Gastrocnemius medialis (tissue), 4 donors: Measurements from ENCODE around the gene GCNT3. TPM values are rescaled to one million over a fixed set of nuclear protein-coding genes. Genes with fewer than 3 reads are reported as not detected.

ENCODE experiments used
- ATAC-seq, 2 donors: fragments of 150-250 bp; one replicate each; pipeline ENCODE4 v1.9.1; 2016
- DNase-seq, 2 donors: peaks; one replicate each; pipeline ENCODE4 v3.0.0-alpha.2; 2019
- H3K27ac ChIP-seq, 4 donors: fragments of 200-600 bp; sonication (generic); 1 replicate in 1 of 4; 2 replicates in 3 of 4; pipeline ENCODE4 v1.5.1; 2016 to 2018; ENCODE audit warnings: mild to moderate bottlenecking in 2 of 4, moderate library complexity in 1 of 4
- H3K27me3 ChIP-seq, 3 donors: fragments of 200-600 bp; sonication (generic) in 2 of 3; 1 replicate in 1 of 3; 2 replicates in 2 of 3; pipeline versions ENCODE4 v1.5.1 to v1.6.0; 2016 to 2019; ENCODE audit warnings: mild to moderate bottlenecking in 1 of 3, moderate library complexity in 1 of 3
- H3K36me3 ChIP-seq, 2 donors: fragments of 200-600 bp; sonication (generic) in 1 of 2; one replicate each; pipeline ENCODE4 v1.5.1; 2017 to 2018
- H3K4me1 ChIP-seq, 2 donors: fragments of 200-600 bp; sonication (generic) in 1 of 2; one replicate each; pipeline ENCODE4 v1.5.1; 2016 to 2017; ENCODE audit warnings: mild to moderate bottlenecking in 2 of 2
- H3K4me3 ChIP-seq, 4 donors: fragments of 200-600 bp; sonication (generic) in 3 of 4; 1 replicate in 1 of 4; 2 replicates in 3 of 4; pipeline ENCODE4 v1.5.1; 2016 to 2019; ENCODE audit warnings: mild to moderate bottlenecking in 2 of 4
- H3K9me3 ChIP-seq, 3 donors: fragments of 200-600 bp; sonication (generic) in 2 of 3; 1 replicate in 1 of 3; 2 replicates in 2 of 3; pipeline ENCODE4 v1.5.1; 2016 to 2019
- CTCF ChIP-seq, 5 experiments: fragments of 450-650 bp in 3 of 5; fragments of 200-600 bp in 2 of 5; sonication (generic) in 2 of 5; IDR thresholded peaks in 4 of 5; conservative IDR thresholded peaks in 1 of 5; 1 replicate in 4 of 5; 2 replicates in 1 of 5; pipeline ENCODE4 v1.5.1; 2016 to 2019; ENCODE audit warnings: antibody characterized with exemption in 5 of 5, mild to moderate bottlenecking in 3 of 5, moderate library complexity in 3 of 5
- POLR2A ChIP-seq, 2 donors: fragments of 450-650 bp; IDR thresholded peaks; one replicate each; pipeline ENCODE4 v1.6.1; 2017; ENCODE audit warnings: antibody characterized with exemption in 2 of 2, mild to moderate bottlenecking in 2 of 2, moderate library complexity in 2 of 2
- in situ Hi-C, 4 donors: fragments of 200-750 bp; cut with MboI; loops; one replicate each; pipeline versions ENCODE4 v1.15.0 to v1.8.0; 2017; ENCODE audit warnings: low sequenced_read_pairs in 4 of 4
- intact Hi-C: fragments of 100-400 bp; cut with DNase I; formaldehyde crosslinking; loops from one replicate; pipeline ENCODE4 v1.15.1; 2023; ENCODE audit warnings: low total_unique reads
- total RNA-seq, 4 donors: library from RNA; depleted of rRNA; stranded (reverse); fragments of >200 nt; gene quantifications; one replicate each; pipeline versions ENCODE4 v1.1.0 to v1.2.3, GENCODE V29; 2016

Gene GCNT3
- total RNA-seq, 4 donors from 2014 or later = 0.07 to 0.36 TPM; not detected in 2

- Histone ChIP-seq H3K4me1 (peaks cover 8 to 12% of the 10 kb centered on the region in 2 donors), H3K27me3 (no peaks in the 10 kb centered on the region), H3K27ac (peak overlapping the region in 2 of 4 donors; percentile 7 to 26), H3K4me3 (no peak overlapping the region), H3K9me3 (no peaks in the 10 kb centered on the region), H3K36me3 (peaks cover 0 to 34% of the 10 kb centered on the region in 2 donors)
- TF ChIP-seq POLR2A (IDR thresholded peaks at IDR 0.05) = no peak
- no peak for TF ChIP-seq CTCF (IDR thresholded peaks at IDR 0.05 in 4 of 5, conservative IDR thresholded peaks at IDR 0.05 in 1 of 5)
- intact Hi-C loops = no loop called here
- DNase-seq (no peak), ATAC-seq (no peak)
- in situ Hi-C loops = no loop called here
Measured at GRCh38 chr15:59662260-59662659, 50.7 kb downstream of the GCNT3 start.

DNA sequence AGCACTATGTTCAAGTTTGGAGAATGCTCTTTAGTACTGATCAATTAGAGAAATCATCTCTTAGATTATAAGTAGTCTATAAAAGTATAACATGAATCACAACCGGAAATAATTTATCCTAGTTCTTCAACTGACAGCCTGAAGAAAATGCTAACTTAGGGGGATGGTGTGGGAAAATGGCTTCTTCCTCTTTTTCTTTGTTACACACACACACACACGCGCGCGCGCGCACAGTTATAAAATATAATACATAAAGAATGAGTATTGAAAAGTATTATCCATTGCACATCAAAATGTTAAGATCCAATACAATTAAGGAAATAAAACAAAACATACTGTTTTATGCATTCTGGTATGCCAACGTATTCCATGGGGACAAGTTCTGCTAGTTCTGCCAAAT lies 57.0 kb downstream of the GCNT3 start:
- intact Hi-C loops = no loop called here
- Histone ChIP-seq H3K9me3 (no peaks in the 10 kb centered on the region), H3K4me3 (no peak overlapping the region), H3K4me1 (no peaks in the 10 kb centered on the region), H3K27ac (no peak overlapping the region), H3K36me3 (peaks cover 0 to 83% of the 10 kb centered on the region in 2 donors), H3K27me3 (no peaks in the 10 kb centered on the region)
- no peak for DNase-seq
- in situ Hi-C loops = no loop called here
- TF ChIP-seq CTCF (IDR thresholded peaks at IDR 0.05 in 4 of 5, conservative IDR thresholded peaks at IDR 0.05 in 1 of 5) (no peak), POLR2A (IDR thresholded peaks at IDR 0.05) (no peak)
- no peak for ATAC-seq

Other genes starting within 250 kb of the GCNT3 start
- 10 to 100 TPM; 12.8 to 39.6 (median 30.7) TPM for gene MYO1E, start 238.9 kb upstream of the GCNT3 start, total RNA-seq
- under 1 TPM in 2 of 4 donors, not detected in 2; 0.07 to 0.10 TPM for gene FAM81A, start 173.6 kb upstream of the GCNT3 start, total RNA-seq
- gene GTF2A2, start 45.7 kb downstream of the GCNT3 start, total RNA-seq = 10 to 100 TPM; 37.9 to 86.0 (median 53.5) TPM
- 100 to 1,000 TPM; 120 to 147 (median 137) TPM for gene BNIP2, start 77.5 kb downstream of the GCNT3 start, total RNA-seq